NB4 (cell line): ENCODE data around the gene TOM1L2.

Source experiments
- TF ChIP-seq, protein P1 (sequence below): IDR thresholded peaks from one replicate; pipeline ENCODE4 v1.5.1; 2012; ENCODE audit warnings: low read depth, low read length
- TF ChIP-seq, protein P2 (sequence below): IDR thresholded peaks from 2 replicates; pipeline ENCODE4 v1.6.1; 2011; ENCODE audit warnings: low read depth, low read length

DNA sequence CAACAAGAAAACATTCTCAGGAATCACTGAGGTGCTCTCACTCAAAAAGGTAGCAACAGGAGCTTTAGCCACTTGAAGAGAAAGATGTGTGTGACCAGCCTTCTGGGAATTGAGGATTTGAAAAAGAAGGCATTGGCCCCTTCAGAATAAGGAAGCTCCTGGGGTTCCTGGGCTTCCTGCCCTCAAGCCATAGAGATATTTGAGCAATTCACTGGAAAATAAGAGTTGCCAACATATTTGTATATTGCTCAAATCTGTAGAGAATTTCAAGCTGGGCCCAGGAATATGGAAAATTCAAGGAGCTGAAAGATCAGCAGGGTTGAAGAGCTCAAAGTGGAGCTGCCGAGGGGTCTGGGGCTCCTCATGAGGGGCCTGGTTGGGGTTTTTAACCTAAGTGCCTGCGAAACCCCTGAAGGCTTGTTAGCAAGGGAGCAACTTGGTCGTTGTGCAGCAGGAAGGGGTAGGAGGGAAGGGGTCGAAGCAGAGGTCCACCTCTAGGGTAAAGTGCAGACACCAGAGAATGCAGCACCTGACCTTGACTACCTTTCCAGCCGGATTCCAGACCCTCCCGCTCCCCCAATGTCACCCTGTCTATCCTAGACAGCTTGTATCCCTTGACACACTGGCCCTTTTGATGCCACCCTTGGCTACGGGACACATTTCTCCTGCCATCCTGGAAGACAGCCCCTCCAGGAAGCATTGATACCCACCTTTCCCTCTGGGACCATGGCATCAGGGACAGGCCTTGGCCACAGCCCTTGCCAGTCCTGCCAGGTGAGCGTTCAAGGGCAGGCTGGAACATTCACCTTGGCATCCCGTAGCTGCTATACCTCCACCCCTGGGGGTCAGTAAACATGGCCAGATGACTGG lies 67.8 kb downstream of the TOM1L2 start:
- TF ChIP-seq, protein P1, sequence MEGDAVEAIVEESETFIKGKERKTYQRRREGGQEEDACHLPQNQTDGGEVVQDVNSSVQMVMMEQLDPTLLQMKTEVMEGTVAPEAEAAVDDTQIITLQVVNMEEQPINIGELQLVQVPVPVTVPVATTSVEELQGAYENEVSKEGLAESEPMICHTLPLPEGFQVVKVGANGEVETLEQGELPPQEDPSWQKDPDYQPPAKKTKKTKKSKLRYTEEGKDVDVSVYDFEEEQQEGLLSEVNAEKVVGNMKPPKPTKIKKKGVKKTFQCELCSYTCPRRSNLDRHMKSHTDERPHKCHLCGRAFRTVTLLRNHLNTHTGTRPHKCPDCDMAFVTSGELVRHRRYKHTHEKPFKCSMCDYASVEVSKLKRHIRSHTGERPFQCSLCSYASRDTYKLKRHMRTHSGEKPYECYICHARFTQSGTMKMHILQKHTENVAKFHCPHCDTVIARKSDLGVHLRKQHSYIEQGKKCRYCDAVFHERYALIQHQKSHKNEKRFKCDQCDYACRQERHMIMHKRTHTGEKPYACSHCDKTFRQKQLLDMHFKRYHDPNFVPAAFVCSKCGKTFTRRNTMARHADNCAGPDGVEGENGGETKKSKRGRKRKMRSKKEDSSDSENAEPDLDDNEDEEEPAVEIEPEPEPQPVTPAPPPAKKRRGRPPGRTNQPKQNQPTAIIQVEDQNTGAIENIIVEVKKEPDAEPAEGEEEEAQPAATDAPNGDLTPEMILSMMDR = no peak
- TF ChIP-seq, protein P2, sequence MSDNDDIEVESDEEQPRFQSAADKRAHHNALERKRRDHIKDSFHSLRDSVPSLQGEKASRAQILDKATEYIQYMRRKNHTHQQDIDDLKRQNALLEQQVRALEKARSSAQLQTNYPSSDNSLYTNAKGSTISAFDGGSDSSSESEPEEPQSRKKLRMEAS = no peak
